Left ventricle myocardium inferior (tissue), 1 donor: ENCODE measurements around the gene CFH. TPM values are rescaled to one million over a fixed set of nuclear protein-coding genes. Genes with fewer than 3 reads are reported as not detected.

Experiments used
- DNase-seq: peaks from one replicate; pipeline ENCODE4 v3.0.0-alpha.2; 2020
- H3K27ac ChIP-seq: fragments of 200-600 bp; replicated peaks from 2 replicates; pipeline ENCODE4 v1.8.0; 2021
- H3K27me3 ChIP-seq: fragments of 200-600 bp; 2 replicates; pipeline ENCODE4 v1.8.0; 2021; ENCODE audit warnings: low read depth
- H3K36me3 ChIP-seq: fragments of 200-600 bp; 2 replicates; pipeline ENCODE4 v1.8.0; 2021
- H3K4me1 ChIP-seq: fragments of 200-600 bp; 2 replicates; pipeline ENCODE4 v1.8.0; 2021
- H3K4me3 ChIP-seq: fragments of 200-600 bp; 2 replicates; pipeline ENCODE4 v1.8.0; 2021; ENCODE audit warnings: mild to moderate bottlenecking, moderate library complexity
- H3K9me3 ChIP-seq: fragments of 200-600 bp; replicated peaks from 2 replicates; pipeline ENCODE4 v1.8.0; 2021
- intact Hi-C: fragments of 100-400 bp; cut with micrococcal nuclease; formaldehyde crosslinking; loops from one replicate; pipeline ENCODE4 v1.11.0; 2022
- total RNA-seq: library from RNA; stranded (reverse); fragmentation: NEBNext Ultra II Directional; extraction: Animal tissue kit (Norgen Biotek cat#: 25700); gene quantifications from one replicate; pipeline ENCODE4 v1.2.1, GENCODE V29; 2021
- TF ChIP-seq, protein P1 (sequence below): fragments of 200-600 bp; IDR thresholded peaks from 2 replicates; pipeline ENCODE4 v1.8.0; 2021; ENCODE audit warnings: antibody characterized with exemption, mild to moderate bottlenecking, borderline replicate concordance
- donor health status: DM: no; HTN: yes; CAD: no; lungs with severe emphysema.

CFH gene
- total RNA-seq, 1 donor from 2014 or later, result 36.4 TPM

DNA sequence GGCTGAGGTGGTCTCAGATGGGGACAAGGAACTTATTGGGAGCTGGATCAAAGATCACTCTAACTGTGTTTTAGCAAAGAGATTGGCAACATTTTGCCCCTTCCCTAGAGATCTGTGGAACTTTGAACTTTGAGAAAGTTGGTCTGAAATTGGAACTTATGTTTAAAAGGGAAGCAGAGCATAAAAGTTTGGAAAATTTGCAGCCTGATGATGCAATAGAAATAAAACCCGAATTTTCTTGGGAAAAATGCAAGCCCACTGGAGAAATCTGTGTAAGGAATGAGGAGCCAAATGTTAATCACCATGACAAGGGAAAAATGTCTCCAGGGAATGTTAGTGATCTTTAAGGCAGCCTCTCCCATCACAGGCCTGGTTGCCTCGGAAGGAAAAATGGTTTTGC lies 17.2 kb downstream of the CFH start:
- H3K36me3 ChIP-seq, result no peaks in the 10 kb centered on the region
- TF ChIP-seq, protein P1, sequence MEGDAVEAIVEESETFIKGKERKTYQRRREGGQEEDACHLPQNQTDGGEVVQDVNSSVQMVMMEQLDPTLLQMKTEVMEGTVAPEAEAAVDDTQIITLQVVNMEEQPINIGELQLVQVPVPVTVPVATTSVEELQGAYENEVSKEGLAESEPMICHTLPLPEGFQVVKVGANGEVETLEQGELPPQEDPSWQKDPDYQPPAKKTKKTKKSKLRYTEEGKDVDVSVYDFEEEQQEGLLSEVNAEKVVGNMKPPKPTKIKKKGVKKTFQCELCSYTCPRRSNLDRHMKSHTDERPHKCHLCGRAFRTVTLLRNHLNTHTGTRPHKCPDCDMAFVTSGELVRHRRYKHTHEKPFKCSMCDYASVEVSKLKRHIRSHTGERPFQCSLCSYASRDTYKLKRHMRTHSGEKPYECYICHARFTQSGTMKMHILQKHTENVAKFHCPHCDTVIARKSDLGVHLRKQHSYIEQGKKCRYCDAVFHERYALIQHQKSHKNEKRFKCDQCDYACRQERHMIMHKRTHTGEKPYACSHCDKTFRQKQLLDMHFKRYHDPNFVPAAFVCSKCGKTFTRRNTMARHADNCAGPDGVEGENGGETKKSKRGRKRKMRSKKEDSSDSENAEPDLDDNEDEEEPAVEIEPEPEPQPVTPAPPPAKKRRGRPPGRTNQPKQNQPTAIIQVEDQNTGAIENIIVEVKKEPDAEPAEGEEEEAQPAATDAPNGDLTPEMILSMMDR, result no peak
- H3K9me3 ChIP-seq, result peaks cover 14% of the 10 kb centered on the region
- H3K27me3 ChIP-seq, result no peaks in the 10 kb centered on the region
- H3K4me3 ChIP-seq, result no peak overlapping the region
- no peak for DNase-seq
- no peaks in the 10 kb centered on the region for H3K4me1 ChIP-seq
- intact Hi-C loops, result no loop called here
- H3K27ac ChIP-seq, result no peak overlapping the region

DNA sequence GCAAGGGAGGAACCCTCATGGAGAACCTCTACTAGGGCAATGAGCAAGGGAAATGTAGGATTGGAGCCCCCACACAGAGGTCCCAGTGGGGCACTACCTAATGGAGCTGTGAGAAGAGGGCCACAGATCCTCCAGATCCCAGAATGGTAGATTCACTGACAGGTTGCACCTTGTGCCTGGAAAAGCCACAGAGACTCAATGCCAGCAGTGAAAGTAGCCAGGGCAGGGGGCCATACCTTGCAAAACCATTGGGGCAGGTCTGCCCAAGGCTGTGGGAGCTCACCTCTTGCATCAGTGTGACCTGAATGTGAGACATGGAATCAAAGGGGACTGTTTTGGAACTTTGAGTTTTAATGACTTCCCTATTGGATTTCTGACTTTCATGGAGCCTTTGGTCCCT lies 17.9 kb downstream of the CFH start:
- peaks cover 14% of the 10 kb centered on the region for H3K9me3 ChIP-seq
- intact Hi-C loops, result no loop called here
- no peaks in the 10 kb centered on the region for H3K4me1 ChIP-seq
- TF ChIP-seq, protein P1, result no peak
- no peaks in the 10 kb centered on the region for H3K36me3 ChIP-seq
- H3K4me3 ChIP-seq, result no peak overlapping the region
- no peak overlapping the region for H3K27ac ChIP-seq
- H3K27me3 ChIP-seq, result no peaks in the 10 kb centered on the region
- DNase-seq, result no peak

DNA sequence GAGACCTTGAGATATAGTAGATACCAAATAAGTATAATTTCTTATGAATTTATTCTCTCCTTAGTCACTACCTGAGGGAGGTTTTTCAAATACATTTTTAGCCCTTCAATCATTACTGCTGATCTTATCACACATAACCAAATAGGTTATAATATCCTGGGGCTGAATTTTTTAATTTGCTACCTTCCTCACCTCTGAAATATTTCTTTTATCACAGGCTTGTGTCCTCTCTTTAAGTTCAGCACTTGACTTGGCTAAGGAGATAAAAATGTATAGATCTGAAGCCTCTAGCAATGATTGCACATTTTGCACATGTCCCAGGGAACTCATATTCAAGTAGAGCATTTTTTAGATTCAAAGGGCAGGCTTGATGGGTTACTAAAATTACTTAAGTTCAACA lies 23.1 kb downstream of the CFH start:
- intact Hi-C loops, result no loop called here
- no peaks in the 10 kb centered on the region for H3K9me3 ChIP-seq
- TF ChIP-seq, protein P1, result no peak
- no peaks in the 10 kb centered on the region for H3K36me3 ChIP-seq
- DNase-seq, result no peak
- no peaks in the 10 kb centered on the region for H3K27me3 ChIP-seq
- no peaks in the 10 kb centered on the region for H3K4me1 ChIP-seq
- no peak overlapping the region for H3K4me3 ChIP-seq
- no peak overlapping the region for H3K27ac ChIP-seq

DNA sequence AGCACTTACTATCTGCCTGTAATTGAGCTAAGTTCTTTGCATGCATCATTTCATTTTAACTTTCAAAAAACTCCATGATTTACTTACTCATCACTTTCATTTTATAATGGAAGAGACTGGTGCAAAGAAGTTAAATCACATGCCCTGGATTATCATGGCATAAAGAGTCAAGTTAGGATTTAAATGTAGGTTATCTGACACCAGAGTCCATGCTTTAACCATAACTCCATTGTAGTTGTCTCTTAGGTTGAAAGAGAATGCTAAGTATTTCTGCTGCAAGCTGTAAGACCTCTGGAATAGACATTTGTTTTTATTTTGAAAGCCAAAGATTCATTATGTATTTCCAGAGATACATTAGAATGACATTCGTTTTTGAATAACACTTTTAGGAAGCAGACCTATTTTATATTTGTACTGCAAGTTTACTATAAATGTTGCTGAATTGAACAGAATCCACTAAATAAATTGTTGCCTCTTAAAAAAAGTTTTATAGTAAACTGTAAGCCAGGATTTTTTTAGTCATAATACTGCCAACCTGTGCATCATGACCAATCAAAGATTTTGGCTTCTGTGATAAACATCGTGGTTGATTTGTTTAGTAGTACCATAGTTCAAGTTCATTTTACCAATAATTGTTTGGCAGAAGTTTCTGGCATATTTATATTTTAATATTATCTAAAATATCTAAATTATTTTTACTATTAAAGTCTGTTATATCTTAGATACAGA lies 26.1 kb downstream of the CFH start:
- DNase-seq, result no peak
- Histone ChIP-seq H3K27ac (no peak overlapping the region), H3K27me3 (no peaks in the 10 kb centered on the region), H3K4me1 (no peaks in the 10 kb centered on the region), H3K9me3 (no peaks in the 10 kb centered on the region), H3K36me3 (no peaks in the 10 kb centered on the region), H3K4me3 (no peak overlapping the region)
- TF ChIP-seq, protein P1, result no peak
- intact Hi-C loops, result no loop called here

DNA sequence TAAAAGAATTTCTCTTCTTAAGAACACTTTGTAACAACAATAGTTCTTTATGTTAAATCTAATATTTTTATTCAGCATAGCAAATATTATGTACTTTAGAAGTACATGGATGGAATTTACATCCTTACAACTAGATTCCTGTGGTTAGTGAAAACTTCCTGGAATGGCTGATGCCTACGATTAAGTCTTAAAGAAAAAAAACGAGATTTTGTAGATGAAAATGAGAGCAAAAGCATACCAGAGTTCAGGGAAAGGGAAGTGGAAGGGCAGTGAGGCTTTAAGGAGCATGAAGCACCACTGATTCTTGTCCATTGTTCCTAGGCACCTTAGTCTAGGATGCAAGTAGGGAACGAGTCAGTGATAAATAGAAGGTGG lies 26.7 kb downstream of the CFH start:
- Histone ChIP-seq H3K9me3 (no peaks in the 10 kb centered on the region), H3K36me3 (no peaks in the 10 kb centered on the region)

More for the DNA sequence above, 26.7 kb downstream of the CFH start:
- Histone ChIP-seq H3K4me3 (no peak overlapping the region), H3K27ac (no peak overlapping the region), H3K4me1 (no peaks in the 10 kb centered on the region), H3K27me3 (no peaks in the 10 kb centered on the region)
- TF ChIP-seq, protein P1, result no peak
- intact Hi-C loops, result no loop called here
- no peak for DNase-seq
